Stimulated activated CD4-positive, alpha-beta T cell treated with anti-CD3 and anti-CD28 coated beads, Interleukin-1b, Interleukin-23, amount 100 ng/mL, for 1 hour (primary cell): Measurements from ENCODE around the gene ZBTB1.
"Not testable (repeated sequence)": the region's sequence is repeated elsewhere in the genome, so short reads cannot be mapped to it uniquely, and the experiment has no call there.

Experiments used
- DNase-seq, 2 donors: peaks; one replicate each; pipeline ENCODE4 v3.0.0-alpha.2; 2020; ENCODE audit warnings: low read depth in 2 of 2

The ZBTB1 gene

DNA sequence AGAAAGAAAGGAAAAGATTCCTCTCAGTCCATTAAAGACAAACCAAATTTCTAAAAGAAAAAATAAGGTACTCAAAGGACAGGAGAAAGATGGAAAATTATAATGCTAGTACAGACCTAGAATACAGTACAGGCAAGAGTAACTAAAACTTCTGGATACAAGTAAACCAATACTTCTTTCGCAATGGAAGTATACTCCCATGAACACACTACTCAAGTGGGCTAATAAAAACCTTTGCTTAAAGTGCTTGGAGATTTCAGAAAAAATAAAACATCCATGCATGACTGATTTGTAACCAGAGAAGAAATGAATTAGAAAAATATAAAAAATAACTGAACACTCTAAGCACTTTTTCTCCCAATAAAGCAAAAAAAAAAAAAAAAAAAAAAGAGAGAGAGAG is 4.5 kb upstream of the ZBTB1 start:
- DNase-seq, result no peak

DNA sequence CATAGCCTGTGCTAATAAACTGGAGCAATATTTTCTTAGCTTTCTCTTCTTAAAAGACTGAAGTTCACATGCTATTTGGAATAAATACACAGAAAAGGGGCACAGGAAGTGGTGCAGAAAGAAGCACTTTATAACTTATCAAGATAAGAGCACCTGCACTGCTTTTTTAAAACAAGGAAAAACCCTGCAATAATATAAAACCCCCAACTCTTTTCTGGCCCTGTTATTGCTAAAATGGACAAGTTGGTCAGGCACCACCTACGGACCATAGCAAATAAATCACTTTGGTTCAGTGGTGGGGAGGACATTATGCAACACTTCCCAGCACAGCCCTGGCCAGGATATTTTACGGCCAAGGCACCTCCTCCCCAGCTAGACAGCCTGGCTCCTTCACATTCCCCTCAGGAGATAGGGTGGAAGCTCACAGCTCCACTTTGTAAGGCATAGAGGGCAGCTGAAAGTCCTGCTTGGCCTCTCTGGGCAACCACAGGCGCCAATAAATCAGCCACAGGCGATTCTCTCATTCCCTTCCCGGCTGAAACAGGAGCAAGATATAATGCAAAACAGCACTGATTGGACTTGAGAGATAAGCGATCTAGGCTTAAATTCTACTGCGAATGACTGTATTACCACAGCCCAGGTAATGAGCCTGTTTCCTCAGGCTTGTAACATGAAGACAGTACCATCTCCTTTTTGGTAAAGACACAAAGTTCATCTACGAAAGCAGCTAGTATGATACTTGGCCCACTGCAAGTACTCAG is 3.0 kb upstream of the ZBTB1 start:
- no peak for DNase-seq

DNA sequence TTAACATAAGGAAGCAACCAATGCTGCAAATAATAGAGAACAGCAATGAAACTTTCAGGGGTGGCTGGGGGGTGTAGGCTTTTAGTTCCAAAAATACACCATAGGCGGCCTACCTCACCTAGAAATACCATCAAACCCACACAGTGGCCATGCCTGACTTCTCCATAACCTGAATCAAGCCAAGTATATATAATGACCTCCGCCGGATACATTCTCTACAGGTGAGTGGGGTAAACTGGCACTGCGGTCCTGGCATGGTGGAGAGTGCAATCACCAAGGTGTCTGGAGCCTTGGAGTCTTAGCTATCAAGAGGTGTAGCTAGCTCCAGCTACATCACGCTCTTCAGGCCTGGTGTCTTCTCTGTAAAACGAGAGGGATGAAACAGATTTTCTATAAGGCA is 2.1 kb upstream of the ZBTB1 start:
- no peak for DNase-seq

DNA sequence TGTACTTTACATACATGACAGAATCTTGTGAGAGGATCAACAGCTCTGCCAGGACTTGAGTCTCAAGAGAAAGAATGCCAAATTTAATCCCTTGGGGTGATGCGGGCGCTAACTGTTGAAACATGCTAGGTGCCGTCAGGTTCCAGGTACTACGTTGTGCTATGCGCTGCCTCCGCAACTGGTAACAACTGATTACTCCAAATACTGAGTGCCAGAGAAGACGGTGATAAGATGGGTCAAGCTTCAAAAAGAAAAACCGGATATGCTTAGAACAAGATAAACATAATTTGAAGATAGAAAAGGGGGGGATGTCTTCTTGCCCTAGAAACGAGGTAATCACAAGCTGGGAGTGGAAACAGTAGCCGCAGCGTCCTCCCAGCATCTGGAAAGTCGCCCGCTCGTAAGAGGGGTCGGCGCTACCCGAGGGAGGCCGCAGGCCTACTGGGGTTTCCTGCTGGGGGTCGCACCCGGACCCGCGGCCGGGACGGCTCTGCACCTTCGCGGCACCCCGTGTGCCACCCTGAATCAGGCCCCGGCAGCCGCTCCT is 1.6 kb upstream of the ZBTB1 start:
- DNase-seq, result no peak

GRCh38 chr14:64503434-64504309 is 898 bp upstream of the ZBTB1 start, which contains the start of gene ZBTB25:
ZBTB25 (minus strand) TSS chr14:64503838; CDS start chr14:64490533, 13,305 bp downstream.
- peak; percentile 78 to 85 for DNase-seq

- peak; percentile 58 to 61 for DNase-seq
These were observed 576 bp downstream of the ZBTB1 start for GRCh38 chr14:64504897-64505794.

DNA sequence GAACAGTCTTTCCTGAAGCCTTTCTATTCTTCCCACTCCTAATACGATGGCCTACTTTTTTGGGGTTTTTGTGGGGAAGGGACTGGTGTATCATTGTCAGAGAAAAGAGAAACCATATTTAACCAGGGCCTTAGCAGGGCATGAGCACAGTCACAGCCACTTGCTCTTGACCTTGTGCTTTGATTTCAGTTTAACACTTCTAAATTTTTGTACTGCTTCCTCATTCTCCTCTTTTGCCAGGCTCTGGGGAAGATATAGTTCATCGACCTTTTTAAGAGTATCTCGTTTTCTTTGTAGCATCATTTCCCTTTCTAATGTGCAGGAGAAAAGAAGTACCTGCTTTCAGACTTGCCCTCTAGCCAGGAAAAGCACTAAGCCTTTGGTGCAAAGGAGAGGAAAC is 2.2 kb downstream of the ZBTB1 start:
- DNase-seq, result no peak

DNA sequence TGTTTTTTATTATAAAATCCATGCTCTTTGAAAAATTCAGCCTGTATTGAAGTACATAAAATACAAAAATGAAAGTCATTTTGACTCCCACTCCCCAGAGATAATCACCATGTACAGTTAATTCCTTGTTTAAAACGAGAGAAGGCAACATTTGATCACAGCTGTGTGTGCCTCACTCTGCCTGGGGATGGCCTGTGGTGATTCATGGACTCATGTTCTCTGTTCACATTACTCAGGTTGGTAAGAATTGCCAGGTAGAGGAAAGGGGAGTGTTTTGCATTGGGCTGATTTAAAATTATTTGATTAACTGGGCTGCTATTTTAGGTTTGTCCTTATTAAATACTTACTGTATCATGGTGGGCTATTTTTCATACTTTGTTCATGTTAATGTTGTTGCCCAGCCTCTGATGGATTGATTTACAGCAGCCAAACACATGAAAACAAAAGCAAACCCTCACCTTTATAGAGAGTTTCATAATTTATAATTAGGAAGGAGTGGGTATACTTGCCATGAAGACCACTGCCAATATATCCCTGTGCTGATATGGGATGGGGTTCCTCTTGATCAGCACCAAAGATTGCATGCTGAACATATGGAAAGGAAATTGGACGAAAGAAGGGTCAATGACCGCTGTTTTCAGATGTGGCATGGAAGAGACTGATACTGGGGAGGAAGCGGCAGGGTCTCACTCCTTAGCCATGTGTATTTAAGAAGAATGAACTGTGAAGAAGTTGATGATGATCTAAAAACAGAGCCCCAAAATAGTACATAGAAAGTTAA is 3.0 kb downstream of the ZBTB1 start:
- no peak for DNase-seq

- no peak for DNase-seq
These were observed 3.7 kb downstream of the ZBTB1 start for GRCh38 chr14:64508215-64508776.

DNA sequence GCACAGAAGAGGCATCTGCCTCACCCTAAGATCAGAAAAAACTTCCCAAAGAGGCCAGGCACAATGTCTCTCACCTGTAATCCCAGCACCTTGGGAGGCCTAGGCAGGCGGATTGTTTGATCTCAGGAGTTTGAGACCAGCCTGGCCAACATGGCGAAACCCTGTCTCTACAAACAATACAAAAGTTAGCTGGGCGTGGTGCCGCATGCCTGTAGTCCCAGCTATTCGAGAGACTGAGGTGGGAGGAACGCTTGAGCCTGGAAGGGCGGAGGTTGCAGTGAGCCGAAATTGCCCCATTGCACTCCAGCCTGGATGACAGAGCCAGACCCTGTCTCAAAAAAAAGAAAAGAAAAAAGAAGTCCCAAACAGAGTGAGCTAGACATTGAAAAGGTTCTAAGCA is 4.5 kb downstream of the ZBTB1 start:
- DNase-seq, result no peak

- no peak for DNase-seq
These were observed 6.5 kb downstream of the ZBTB1 start for GRCh38 chr14:64510825-64511671.

DNA sequence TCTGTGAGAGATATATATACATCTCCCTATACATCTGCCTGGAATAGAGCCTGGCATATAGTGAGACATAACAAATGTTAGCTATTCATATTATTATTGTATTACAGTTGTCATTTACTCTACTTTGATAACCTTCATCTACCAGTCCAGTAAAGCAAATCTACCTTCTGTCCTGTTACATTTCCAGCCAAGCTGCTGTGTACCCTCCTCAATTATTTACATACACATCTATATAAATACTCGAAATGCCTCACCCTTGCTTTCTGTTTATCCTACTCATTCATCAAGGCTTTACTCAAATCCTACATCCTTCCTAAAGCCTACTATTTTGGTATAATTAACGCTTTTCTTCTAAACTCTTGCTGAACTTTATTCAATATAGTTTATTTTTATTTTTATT is 8.7 kb downstream of the ZBTB1 start:
- DNase-seq, result no peak

DNA sequence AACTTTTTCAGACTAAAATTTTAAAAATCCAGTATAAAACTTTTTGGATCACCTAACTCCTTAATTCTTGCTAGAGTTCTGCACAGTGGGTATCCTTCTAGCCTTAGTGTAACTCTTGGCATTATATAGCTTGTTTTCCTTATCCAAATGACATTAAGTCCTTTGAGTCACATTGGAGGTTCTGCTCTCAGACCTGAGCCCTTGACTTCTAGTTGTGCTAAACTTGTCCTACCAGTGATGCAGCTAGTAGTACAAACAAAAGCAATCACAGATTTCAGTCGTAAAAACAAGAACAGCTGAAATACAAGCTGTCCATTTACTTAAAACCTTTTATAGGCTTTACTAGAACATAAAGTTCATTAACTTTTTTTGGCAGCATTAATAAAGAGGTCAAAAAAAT is 10.5 kb downstream of the ZBTB1 start:
- DNase-seq, result no peak

DNA sequence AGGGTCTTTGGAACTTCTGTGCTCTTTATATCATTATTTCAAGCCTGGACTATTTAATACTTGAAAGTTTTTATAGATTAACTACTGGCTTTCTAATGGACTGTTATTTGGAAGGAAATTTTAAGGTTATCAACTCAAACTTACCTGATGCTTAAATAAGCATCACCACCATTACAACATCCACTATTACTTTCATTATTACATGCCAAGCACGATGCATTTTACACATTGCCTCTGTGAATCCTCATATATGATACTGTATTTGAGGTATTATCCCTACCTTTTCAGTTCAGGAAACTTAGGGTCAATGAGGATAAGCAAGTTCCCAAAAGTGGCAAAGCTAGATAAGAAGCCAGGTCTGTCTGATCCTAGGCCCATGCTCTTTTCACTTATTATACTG is 12.4 kb downstream of the ZBTB1 start:
- DNase-seq, result no peak

DNA sequence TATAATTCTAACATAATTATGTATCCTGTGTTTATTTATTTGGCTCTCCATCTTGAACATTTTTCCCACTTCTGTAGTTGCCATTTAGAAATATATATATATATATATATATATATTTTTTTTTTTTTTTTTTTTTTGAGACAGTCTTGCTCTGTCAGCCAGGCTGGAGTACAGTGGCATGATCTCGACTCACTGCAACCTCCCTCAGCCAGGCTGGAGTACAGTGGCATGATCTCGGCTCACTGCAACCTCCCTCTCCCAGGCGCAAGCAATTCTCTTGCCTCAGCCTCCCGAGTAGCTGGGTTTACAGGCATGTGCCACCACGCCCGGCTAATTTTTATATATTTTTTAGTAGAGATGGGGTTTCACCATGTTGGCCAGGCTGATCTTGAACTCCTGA is 13.1 kb downstream of the ZBTB1 start:
- DNase-seq, result not testable (repeated sequence)

GRCh38 chr14:64518229-64518628 is 13.7 kb downstream of the ZBTB1 start:
- no peak for DNase-seq

DNA sequence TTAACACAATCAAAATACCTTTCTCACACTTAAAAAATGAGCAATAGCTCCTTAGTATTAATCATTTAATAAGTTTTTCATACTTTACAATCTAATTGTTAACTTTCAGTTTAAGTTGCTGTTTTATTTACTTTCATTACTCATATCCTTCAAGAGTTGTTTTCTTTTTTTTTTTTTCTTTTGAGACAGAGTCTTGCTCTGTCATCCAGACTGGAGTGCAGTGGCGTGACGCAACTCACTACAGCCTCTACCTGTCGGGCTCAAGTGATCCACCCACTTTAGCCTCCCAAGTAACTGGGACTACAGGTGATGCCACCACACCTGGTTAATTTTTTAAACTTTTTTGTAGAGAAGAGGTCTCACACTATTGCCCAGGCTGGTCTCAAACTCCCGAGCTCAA is 16.1 kb downstream of the ZBTB1 start:
- no peak for DNase-seq

- DNase-seq, result no peak
These were observed 18.2 kb downstream of the ZBTB1 start for GRCh38 chr14:64522591-64523355.

DNA sequence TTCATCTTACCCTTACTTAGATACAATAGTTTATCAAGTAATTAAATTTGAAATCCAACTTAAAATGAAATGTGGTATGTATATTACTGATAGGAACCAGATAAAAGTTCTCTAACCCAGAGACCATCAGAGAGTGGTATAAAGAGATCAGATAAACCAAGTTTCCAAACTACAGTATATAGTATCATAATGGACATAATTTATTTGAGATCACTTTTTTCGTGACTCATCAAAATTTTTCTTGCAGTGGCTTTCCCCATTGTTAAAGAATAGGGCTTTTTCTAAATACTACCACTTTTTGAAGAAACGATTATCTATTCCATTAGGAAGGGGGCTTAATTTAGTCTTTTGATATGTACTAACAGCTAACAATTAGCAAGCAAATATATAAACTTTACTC is 20.8 kb downstream of the ZBTB1 start:
- no peak for DNase-seq
